Stimulated activated CD4-positive, alpha-beta T cell treated with anti-CD3 and anti-CD28 coated beads, Interleukin-1b, Interleukin-23, amount 100 ng/mL, for 4 hours (primary cell): Measurements from ENCODE around the gene MYO1F.
"Not testable (repeated sequence)": the region's sequence is repeated elsewhere in the genome, so short reads cannot be mapped to it uniquely, and the experiment has no call there.

Source experiments
- DNase-seq, 2 donors: peaks; one replicate each; pipeline ENCODE4 v3.0.0-alpha.2; 2020; ENCODE audit warnings: low read depth in 2 of 2

The MYO1F gene

GRCh38 chr19:8600064-8600463, 22.8 kb upstream of the MYO1F start:
- no peak for DNase-seq

GRCh38 chr19:8596168-8596567, 18.9 kb upstream of the MYO1F start:
- no peak for DNase-seq

GRCh38 chr19:8595651-8596050, 18.4 kb upstream of the MYO1F start:
- DNase-seq, result no peak

GRCh38 chr19:8593931-8594330, 16.7 kb upstream of the MYO1F start:
- DNase-seq, result no peak

- peak; percentile 89 to 91 for DNase-seq
Observed at GRCh38 chr19:8592231-8593009, 15.2 kb upstream of the MYO1F start.

GRCh38 chr19:8589177-8589714, 12.0 kb upstream of the MYO1F start:
- no peak for DNase-seq

GRCh38 chr19:8585894-8586750, 8.9 kb upstream of the MYO1F start:
- DNase-seq, result peak in 1 of 2 donors; percentile 49

- no peak for DNase-seq
Observed at GRCh38 chr19:8584965-8585893, 8.0 kb upstream of the MYO1F start.

- DNase-seq, result peak; percentile 77 to 86
Observed at GRCh38 chr19:8580710-8581281, 3.6 kb upstream of the MYO1F start.

GRCh38 chr19:8578642-8579265, 1.5 kb upstream of the MYO1F start:
- DNase-seq, result peak; percentile 77 to 80

- no peak for DNase-seq
Observed at GRCh38 chr19:8577741-8578140, 499 bp upstream of the MYO1F start.

GRCh38 chr19:8576273-8576993, 809 bp downstream of the MYO1F start:
- DNase-seq, result no peak

GRCh38 chr19:8575467-8575997, 1.7 kb downstream of the MYO1F start:
- DNase-seq, result peak in 1 of 2 donors; percentile 31

GRCh38 chr19:8574619-8574922, 2.7 kb downstream of the MYO1F start:
- not testable (repeated sequence) for DNase-seq

GRCh38 chr19:8573316-8573715, 3.9 kb downstream of the MYO1F start:
- no peak for DNase-seq

GRCh38 chr19:8571006-8571411, 6.2 kb downstream of the MYO1F start:
- peak in 1 of 2 donors; percentile 25 for DNase-seq

GRCh38 chr19:8569066-8569771, 8.0 kb downstream of the MYO1F start:
- DNase-seq, result peak in 1 of 2 donors; percentile 25

- DNase-seq, result no peak
Observed at GRCh38 chr19:8567522-8568172, 9.6 kb downstream of the MYO1F start.

- DNase-seq, result no peak
Observed at GRCh38 chr19:8566855-8567254, 10.4 kb downstream of the MYO1F start.
